A549 (cell line): ENCODE data around the gene ASIC5.

Experiments
- CTCF ChIP-seq: fragments of >200 bp; sonication (Bioruptor Twin); formaldehyde crosslinking; IDR thresholded peaks from 3 replicates; pipeline ENCODE4 v1.5.1; 2016
- GATA3 ChIP-seq: IDR thresholded peaks from 2 replicates; pipeline ENCODE4 v1.6.1; 2012; ENCODE audit warnings: borderline replicate concordance
- MYC ChIP-seq: IDR thresholded peaks from 2 replicates; pipeline ENCODE4 v1.6.1; 2012; ENCODE audit warnings: mild to moderate bottlenecking, inconsistent platforms, low read length, improper control_type of control experiment, borderline replicate concordance
- PBX3 ChIP-seq: IDR thresholded peaks from 2 replicates; pipeline ENCODE4 v1.6.1; 2012
- POLR2A ChIP-seq: IDR thresholded peaks from 2 replicates; pipeline ENCODE4 v1.6.1; 2012; ENCODE audit warnings: mild to moderate bottlenecking, low read length
- RAD21 ChIP-seq, 2 experiments: fragments of >200 bp in 1 of 2; sonication (Bioruptor Twin) in 1 of 2; formaldehyde crosslinking in 1 of 2; IDR thresholded peaks in 1 of 2; conservative IDR thresholded peaks in 1 of 2; 2 replicates in 1 of 2; 3 replicates in 1 of 2; pipeline ENCODE4 v1.6.1; 2012 to 2018; ENCODE audit warnings: inconsistent platforms in 1 of 2

- TF ChIP-seq RAD21 (conservative IDR thresholded peaks at IDR 0.05 in 1 of 2, IDR thresholded peaks at IDR 0.05 in 1 of 2) (no peak), POLR2A (no peak), CTCF (no peak), PBX3 (no peak), GATA3 (no peak), MYC (no peak)
Observed at GRCh38 chr4:155908187-155909139, 42.4 kb upstream of the ASIC5 start.
